PFSK-1 (cell line): ENCODE measurements around the gene UBE2O.

Source experiments
- FOXP2 ChIP-seq: optimal IDR thresholded peaks from 2 replicates; pipeline ENCODE3; 2011; ENCODE audit warnings: borderline replicate concordance, control low read depth, inconsistent platforms; ENCODE audit not compliant: insufficient read depth; ENCODE audit errors: extremely low read length, extremely low read depth
- POLR2AphosphoS5 ChIP-seq: IDR thresholded peaks from 2 replicates; pipeline ENCODE4 v1.6.1; 2012; ENCODE audit warnings: low read depth, mild to moderate bottlenecking, control low read depth, low read length, moderate library complexity
- SIN3A ChIP-seq: IDR thresholded peaks from 2 replicates; pipeline ENCODE4 v1.6.1; 2012; ENCODE audit warnings: mild to moderate bottlenecking, low read length, moderate library complexity, borderline replicate concordance; ENCODE audit not compliant: insufficient read depth

GRCh38 chr17:76369379-76369778 lies 83.6 kb downstream of the UBE2O start:
- TF ChIP-seq POLR2AphosphoS5 (no peak), SIN3A (no peak), FOXP2 (no peak)
